DOHH2 (cell line): ENCODE results near the gene OTX2.

ENCODE experiments used
- CTCF ChIP-seq: fragments of 200-600 bp; sonication (generic); IDR thresholded peaks from one replicate; pipeline ENCODE4 v1.5.1; 2014; ENCODE audit warnings: antibody characterized with exemption, mild to moderate bottlenecking, low read depth, low read length; ENCODE audit not compliant: poor library complexity, severe bottlenecking
- EZH2phosphoT487 ChIP-seq: fragments of 200-600 bp; sonication (generic); IDR thresholded peaks from 2 replicates; pipeline ENCODE4 v1.6.1; 2017; ENCODE audit warnings: borderline replicate concordance, mild to moderate bottlenecking, antibody characterized with exemption, low read length, moderate library complexity, mixed read lengths

GRCh38 chr14:56752428-56752827 lies 57.9 kb downstream of the OTX2 start:
- TF ChIP-seq CTCF (no peak), EZH2phosphoT487 (no peak)
